AG08395 (cell line): ENCODE measurements around the gene CDC34.
A peak's percentile ranks its signal among the peaks of the same experiment; 100 is the strongest.

Experiments
- DNase-seq: peaks from one replicate; pipeline ENCODE4 v3.0.0; 2012; ENCODE audit warnings: mixed read lengths, low spot score

Gene CDC34

DNA sequence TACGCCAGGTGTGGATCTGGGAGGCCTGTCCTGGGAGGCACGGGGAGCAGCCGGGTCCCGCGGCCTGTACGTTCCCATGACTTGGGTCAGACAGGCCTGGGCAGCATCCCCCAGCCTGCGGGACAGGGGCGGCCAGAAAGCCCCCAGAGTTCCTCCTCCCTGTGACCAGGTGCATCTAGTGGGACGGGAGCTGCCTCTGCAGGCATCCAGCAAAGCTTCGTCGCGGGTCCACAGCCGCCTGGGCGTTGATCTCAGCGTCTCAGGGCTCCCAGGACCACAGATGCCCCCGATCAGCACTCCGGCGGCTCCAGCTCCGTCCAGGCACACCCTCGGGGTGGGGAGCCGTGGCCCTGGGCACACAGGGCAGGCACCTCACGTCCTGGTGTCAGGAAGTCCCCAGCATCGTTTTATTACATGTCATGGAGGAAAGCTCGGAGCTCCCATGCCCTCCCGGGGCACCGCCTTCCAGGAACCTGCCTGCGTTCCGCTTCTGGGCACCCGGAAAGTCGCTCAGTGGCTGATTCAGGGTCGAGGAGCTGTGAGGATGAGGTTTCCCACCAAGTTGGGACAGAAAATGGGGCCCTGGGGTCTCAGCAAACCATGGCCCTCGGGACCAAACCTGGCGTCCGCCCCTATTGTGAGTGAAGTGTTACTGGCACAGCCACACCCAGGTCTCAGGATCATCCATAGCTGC is 10.8 kb downstream of the CDC34 start:
- no peak for DNase-seq

DNA sequence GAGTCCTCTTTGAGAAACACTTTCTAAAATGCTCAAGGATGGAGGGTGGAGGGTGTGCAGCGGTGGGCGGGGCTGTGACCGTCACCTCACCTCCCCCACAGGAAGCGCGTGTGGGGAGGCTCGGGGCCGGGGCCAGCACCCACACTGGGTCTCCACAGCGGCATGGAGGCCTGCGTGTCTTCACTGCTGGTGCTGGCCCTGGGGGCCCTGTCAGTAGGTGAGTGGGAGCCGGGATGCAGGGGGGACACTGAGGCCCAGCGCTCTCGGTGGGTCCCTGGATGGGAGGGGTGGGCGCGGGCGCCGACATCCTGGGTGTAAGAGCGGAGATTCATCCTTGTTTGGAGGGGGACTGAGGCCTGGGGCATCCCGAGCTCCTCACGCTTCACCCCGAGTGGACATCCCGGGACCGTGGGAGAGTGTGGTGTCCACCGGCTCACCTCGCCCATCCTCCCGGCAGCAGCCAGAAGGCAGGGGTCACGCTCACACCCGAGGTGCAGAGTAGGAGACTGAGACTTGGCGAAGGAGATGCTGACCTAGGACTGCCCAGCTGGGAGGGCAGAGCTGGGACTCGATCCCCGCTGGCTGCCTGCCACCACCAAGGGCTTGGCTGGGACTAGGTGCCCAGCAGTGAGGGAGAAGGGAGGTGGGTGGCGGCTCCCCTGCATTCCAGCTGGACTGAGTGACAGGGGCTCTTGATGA is 12.5 kb downstream of the CDC34 start, which contains the start of gene GZMM:
Gene GZMM, plus strand, starts transcription at position 144 of the 699 bp plus-strand sequence. Its CDS starts 19 bp downstream, at position 163.
- no peak for DNase-seq

DNA sequence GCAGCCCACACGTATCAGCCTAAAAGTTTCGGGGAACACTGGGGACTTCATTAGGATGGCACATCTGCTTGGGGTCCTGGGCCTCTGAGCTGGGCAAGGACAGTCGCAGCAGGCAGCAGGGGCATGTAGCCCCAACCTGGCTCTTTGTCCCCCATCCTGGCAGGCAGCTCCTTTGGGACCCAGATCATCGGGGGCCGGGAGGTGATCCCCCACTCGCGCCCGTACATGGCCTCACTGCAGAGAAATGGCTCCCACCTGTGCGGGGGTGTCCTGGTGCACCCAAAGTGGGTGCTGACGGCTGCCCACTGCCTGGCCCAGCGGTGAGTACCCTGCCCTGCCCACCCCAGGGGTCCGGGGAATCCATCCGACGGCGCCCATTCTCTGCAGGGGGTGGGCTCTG is 15.6 kb downstream of the CDC34 start:
- DNase-seq, result no peak

DNA sequence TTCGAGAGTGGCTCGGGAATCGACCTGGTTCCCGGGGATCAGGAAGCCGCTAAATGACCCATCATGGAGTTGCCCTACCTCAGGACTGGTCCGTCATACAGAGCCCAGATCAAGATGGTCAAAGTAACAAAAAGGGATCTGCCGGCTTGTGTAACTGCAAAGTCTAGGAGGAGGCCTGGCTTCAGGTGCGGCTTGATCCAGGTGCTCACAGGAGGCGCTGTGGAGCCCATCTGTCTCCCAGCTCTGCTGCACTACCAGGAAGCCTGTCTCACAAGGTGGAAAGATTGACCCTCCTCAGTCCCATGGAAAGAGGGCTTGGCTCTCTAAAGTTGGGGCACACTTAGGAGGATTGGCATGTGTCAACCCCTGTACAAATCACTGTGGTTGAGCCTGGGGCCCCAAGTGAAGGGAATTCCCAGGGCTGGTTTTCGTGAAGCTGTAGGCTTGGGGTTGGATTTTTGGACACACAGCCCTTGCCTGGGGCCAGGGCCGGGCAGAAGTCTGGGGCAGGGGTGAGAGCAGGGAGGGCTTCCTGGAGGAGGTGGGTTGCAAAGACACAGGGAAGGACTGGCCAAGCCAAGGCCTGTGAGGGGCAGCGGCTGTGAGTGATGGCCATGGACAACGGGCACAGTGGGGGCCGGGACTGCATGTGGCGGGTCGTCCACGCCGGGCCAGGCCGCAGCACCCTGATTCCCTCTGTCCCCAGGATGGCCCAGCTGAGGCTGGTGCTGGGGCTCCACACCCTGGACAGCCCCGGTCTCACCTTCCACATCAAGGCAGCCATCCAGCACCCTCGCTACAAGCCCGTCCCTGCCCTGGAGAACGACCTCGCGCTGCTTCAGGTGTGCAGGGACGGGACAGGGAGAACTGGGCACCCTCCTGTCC is 16.5 kb downstream of the CDC34 start:
- DNase-seq, result no peak

DNA sequence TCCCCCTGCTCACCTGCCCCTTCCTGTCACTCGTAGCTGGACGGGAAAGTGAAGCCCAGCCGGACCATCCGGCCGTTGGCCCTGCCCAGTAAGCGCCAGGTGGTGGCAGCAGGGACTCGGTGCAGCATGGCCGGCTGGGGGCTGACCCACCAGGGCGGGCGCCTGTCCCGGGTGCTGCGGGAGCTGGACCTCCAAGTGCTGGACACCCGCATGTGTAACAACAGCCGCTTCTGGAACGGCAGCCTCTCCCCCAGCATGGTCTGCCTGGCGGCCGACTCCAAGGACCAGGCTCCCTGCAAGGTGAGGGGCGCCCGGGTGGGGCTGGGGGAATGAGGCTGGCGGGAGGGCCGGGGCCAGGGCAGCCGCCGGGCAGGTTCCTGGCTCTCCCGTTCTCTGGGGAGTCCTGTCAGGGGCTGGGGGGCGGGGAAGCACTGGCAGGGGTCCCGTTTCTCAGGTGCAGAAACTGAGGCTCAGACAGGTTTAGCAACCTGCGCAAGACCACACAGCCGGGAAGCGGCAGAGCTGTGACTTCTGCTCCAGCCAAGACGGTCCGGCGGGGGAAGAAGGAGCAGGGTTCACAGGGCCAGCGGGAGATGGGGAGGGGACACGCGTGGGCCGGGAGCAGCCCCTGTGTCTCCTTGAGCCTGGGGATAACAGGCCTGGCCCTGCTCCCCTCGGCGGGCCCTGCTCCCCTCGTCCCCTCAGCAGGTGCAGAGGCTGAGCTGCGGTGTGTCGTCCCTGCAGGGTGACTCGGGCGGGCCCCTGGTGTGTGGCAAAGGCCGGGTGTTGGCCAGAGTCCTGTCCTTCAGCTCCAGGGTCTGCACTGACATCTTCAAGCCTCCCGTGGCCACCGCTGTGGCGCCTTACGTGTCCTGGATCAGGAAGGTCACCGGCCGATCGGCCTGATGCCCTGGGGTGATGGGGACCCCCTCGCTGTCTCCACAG is 17.6 kb downstream of the CDC34 start:
- DNase-seq, result no peak

DNA sequence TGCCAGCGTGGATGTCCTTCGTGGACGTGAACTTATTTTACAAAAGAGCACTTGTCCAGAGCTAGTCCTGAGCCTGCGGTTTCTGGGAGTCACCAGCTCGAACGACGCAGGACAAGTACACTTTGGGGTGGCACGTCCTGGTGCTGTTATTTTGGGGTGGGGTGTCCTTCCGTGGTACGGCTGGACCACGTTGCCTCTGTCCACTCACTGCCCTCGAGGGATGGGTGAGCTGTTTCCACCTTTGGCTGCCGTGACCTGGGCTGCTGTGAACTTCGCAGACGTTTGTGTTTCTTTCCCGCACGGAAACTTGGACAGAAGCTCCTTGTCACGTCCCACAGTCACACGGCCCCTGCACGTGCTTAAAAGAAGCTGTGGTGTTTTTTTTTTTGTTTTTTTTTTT is 23.3 kb downstream of the CDC34 start:
- DNase-seq, result no peak

DNA sequence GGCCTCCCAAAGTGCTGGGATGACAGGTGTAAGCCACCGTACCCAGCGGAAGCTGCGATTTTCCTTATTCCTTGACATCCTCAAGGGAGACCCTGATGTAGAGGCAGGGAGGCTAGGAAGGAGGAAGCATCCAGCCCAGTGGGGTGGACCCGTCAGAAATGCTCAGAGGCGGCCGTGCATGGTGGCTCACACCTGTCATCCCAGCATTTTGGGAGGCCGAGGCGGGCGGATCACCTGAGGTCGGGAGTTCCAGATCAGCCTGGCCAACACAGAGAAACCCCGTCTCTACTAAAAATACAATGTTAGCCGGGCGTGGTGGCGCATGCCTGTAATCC is 23.9 kb downstream of the CDC34 start:
- DNase-seq, result no peak

DNA sequence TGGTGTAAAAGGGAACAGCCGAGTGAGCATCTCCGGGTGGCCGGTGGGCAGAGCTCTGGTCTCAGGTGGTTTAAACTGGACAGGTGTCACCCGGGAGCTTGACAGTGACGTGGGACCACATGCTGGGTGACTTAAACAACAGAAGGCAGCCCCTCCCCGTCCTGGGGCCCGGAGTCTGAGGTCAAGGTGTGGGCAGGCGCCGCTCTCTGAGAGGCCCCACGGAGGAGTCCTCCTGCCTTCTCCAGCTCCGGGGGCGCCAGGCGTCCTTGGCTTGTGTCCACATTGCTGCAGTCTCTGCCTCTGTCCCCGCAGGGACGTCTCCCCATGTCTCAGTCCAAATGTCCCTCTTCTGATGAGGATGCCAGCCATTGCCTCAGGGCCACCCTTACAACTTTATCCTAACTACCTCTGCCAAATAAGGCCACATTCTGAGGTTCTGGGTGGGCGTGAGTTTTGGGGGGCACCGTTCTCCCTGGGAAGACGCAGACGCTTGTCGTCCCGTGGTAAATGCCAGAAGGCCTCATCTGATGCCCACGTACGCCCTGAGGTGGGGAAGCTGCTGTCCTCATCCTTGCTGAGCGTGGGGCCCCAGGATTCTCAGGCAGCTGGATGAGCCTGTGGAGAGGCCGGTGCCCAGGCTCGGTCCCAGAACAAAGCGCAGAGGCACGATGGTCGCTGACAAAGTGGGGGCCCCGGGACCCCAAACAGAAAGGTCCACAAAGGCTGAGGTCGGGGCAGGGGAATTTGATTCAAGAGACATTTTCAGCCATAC is 25.2 kb downstream of the CDC34 start:
- no peak for DNase-seq

DNA sequence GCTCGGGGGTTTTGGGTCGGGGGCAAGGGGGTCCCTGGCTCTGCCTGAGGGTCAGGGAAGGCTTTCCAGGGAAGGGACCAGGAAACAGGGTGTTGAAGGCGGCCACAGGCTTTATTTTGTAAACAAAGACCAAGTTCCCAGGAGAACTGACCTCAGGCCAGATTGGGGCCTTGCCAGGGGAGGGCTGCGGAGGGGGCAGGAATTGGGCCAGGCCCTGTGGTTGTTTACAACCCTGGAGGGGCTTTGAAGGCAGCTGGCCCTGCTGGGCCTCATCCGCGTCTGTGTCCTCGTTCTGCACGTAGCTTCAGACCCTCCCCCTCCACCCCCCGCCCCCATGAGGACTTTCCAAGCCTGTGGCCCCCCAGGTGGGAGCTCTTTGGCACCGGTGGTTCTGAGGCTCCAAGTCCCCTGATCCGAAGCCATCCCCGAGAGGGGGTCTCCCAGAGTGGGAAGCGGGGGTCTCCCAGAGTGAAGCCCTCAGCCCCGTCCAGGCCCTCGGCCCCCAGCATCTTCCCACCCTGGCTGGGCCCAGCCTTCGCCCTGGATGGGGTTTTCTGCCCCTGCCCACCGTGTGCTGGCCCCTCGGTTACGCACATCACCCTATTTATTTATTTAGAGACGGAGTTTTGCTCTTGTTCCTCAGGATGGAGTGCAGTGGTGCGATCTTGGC is 27.3 kb downstream of the CDC34 start:
- DNase-seq, result no peak

DNA sequence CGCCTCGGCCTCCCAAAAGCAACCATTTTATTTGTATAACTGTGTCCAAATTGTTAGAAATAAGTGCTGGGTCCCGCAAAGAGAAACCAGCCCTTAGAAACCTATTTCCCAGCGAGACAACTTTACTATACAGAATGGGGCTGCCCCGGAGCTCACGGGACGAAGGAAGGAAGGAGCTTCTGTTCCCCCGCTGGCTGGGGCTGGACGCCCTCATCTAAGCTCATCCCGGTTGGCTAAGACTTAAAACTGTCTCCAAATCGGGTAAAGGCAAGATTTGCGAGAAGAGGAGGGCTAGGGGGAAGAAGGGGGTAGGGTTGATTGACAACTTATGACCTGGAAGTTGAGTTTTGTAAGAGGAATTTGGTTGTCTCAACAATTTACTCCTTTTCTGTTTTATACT is 28.6 kb downstream of the CDC34 start:
- no peak for DNase-seq

DNA sequence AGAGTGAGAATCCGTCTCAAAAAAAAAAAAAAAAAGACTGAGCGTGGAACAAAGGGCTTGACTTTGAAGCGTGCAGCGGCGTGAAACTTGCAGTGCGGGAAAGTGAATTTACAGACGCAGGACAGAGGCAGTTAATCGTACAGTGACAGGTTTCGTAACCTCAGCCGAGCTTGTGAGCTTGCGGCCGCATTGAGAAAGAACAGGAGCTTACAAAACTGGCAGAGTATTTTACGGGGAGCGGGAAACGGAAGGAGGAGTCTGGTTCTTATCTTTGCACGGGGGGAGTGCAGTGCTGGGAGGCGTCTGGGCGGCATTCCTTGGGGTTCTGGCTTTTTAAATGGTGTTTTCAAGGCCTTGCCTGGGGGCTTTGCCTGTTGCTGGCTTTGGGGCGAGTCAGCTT is 34.8 kb downstream of the CDC34 start:
- DNase-seq, result no peak

DNA sequence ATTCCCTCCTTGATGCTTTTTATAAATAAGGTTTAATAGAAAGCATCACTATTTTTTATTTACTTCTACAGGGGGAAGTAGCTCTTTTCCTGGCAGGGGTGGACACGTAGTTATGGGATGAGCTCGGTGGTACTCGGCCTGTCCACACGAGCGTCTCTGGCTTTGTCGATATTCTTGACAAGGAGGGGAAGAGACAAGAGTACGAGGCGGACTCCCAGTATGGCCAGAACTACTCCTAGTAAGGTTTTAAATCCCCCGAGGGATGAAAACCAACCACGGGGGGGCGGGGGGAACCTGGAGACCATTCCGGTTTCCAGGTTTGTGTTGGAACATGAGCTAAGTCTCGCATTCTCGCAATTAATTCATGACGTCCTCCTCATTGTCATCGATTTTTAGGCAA is 35.3 kb downstream of the CDC34 start:
- no peak for DNase-seq

DNA sequence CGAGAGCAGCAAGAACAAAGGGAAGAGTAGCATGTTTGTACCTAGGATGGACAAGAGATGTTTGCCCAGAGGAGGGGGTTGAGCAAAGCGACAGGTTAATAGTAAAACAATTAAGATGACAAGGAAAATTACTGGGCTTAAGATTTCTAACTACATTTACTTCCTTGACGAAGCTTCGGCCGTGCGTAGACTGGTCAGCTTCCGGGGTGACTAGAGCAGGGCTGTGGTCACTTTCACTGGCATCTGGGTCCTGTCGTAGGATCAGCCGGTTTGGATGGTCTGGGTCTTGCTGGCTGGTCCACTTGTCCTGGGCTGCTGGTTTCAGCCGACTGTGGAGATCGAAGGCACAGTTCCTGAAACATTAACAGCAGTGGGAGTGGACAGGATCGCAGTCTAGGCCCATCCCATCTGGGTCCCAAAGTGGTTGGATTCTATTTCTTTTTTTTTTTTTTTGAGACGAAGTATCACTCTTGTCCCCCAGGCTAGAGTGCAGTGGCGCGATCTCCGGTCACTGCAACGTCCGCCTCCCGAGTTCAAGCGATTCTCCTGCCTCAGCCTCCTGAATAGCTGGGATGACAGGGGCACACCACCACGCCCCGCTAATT is 35.8 kb downstream of the CDC34 start:
- DNase-seq, result no peak

DNA sequence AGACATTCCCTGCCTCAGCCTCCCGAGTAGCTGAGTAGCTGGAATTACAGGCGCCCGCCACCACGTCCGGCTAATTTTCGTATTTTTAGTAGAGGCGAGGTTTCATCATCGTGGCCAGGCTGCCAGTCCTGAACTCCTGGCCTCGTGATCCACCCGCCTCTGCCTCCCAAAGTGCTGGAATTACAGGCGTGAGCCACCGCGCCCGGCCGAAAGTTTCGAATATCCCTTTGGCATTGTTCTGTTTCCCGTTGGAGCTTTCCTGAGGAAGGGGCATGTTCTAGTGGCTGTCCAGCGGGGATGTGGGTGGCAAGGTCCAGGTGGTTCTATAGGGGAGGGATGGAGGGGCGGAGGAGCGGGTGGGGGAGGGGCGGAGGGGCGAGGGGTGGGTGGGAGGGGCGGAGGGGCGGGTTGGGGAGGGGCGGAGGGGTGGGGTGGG is 38.7 kb downstream of the CDC34 start:
- no peak for DNase-seq

DNA sequence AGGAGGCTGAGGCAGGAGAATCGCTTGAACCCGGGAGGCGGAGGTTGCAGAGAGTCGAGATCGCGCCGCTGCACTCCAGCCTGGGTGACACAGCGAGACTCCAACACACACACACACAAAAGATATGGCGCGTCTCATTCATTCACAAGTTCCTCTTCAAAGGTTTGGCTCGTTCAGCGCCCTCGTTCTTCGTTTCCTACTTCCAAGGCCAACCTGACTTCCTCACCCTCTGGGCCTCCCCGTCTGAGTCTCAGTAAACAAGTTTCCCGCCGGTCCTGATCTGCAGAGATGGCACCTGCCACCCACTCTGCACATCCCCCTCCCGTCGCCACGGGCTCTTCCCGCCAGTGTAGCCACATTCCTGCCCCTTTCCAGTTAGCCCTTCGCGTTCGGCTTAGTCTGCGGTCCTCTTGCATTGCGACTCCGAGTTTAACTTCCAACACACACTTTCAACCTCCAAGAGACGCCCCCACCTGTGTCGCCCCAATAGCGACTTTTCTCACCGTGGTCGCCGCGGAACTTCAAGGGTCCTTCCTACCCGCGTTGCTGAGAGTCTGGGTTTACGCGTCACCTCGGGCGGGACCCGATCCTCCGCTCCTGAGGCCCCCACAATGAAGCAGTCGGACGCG is 39.5 kb downstream of the CDC34 start:
- DNase-seq, result no peak

DNA sequence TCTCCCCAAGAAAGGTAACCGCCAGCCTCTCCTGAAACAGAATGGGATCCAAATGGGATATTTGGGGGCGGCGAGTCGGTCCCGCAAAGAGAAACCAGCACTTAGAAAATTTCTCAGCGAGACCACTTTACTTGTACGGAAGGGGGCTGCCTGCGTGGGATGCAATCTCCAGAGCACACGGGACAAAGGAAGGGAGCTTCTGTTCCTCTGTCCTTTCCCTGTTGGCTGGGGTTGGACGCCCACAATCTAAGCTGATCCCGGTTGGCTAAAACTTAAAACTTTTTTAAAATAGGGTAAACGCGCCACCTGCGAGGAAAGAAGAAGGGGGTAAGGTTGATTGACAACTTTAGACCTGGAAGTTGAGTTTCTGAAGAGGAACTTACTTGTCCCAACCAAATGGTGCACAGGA is 40.0 kb downstream of the CDC34 start:
- DNase-seq, result peak; percentile 37

DNA sequence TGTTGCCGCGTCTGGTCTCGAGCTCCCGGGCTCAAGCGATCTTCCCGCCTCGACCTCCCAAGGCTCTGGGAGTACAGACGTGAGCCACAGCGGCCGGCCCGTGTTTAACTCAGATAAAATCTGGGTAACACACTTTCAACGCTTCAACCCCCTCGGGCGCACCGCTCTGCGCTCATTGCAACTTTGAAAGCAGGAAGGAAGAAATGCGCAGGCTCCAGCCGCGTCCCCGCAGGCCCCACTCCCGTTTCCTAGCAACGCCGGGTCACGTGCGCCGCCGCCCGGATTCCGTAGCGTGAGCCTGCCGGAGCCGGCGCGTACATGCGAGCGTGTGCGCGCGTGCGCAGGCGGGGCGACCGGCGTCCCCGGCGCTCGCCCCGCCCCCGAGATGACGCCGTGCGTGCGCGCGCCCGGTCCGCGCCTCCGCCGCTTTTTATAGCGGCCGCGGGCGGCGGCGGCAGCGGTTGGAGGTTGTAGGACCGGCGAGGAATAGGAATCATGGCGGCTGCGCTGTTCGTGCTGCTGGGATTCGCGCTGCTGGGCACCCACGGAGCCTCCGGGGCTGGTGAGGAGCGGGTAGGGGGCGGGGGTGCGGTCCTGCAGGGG is 40.7 kb downstream of the CDC34 start, which contains the start of gene BSG:
Gene BSG, plus strand, starts transcription at position 457 of the 603 bp plus-strand sequence. Its CDS starts 39 bp downstream, at position 496.
- DNase-seq, result peak; percentile 100

DNA sequence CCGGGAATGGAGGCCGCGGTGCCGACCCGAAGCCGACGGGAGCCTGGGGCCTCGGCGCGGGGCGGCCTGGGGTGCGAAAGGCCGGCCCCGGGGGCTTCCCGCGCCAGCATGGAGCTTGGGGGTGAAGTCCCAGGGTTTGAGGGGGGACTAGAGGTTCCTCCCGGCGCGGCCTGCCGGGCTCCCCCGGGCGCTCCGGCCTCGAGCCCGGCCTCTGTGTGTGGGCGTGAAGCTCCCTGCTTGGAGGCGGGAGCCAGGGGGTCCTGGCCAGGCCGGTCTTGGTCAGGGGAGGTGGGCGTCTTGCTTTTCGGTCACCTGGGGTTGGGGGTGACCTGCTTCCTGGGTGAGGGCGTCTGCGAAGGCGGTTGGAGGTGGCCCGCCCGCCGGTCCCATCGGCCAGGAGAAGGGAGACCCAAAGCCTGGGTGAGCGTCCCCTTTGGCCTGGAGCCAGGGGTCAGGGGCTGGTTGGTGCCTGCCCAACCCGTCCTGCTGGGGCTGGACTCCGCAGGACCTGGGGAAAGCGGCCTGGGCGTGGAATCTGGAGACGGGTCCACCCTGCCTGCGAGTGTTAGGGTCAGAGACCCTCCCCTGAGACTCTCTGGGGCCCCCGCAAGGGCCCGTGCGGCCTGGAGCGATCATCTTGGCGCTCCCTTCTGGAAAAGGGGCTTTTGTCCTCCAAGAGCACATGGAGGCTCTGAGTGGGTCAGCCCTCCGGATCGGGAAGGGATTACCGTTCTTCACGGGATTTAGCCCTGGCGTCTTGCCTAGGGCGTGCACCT is 41.4 kb downstream of the CDC34 start:
- peak; percentile 71 for DNase-seq
